ENCODE measurements around the gene TCAF1. TPM values are rescaled to one million over a fixed set of nuclear protein-coding genes. Genes with fewer than 3 reads are reported as not detected.
"Not testable (repeated sequence)": the region's sequence is repeated elsewhere in the genome, so short reads cannot be mapped to it uniquely, and the experiment has no call there.

TCAF1 gene
- total RNA-seq, 1 donor from 2014 or later, result 268 TPM

DNA sequence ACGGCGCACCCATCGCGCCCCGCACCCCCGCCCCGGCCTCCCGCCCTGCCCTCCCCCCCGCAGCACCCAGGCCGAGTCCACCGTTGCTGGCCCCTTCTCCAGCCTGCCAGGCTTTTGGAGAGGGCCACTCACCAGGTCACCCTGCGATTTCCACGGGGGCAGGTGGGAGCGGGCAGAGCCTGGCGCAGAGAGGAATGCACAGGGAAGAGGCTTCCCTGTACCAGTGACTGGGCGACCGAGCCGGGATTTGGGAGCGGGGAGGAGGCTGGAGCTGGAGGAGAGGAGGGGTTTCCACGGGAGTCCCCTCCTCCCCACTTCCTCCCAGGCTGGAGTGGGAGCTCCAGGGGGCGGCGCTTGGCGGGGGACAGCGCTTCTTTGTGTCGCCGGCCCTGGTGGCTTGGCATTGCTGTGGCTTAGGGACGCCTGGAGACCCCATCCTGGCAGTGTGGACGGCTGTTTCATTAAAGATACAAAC is 19.3 kb downstream of the TCAF1 start:
- Mint-ChIP-seq H3K4me3 (ENCODE audit: unreplicated experiment) (peak overlapping the region; percentile 98), H3K27me3 (ENCODE audit: unreplicated experiment) (peaks cover 19% of the 10 kb centered on the region), H3K36me3 (ENCODE audit: unreplicated experiment) (peaks cover 6% of the 10 kb centered on the region), H3K27ac (ENCODE audit: unreplicated experiment) (peak overlapping the region; percentile 96), H3K4me1 (ENCODE audit: low read depth, unreplicated experiment) (peaks cover 44% of the 10 kb centered on the region), H3K9me3 (ENCODE audit: unreplicated experiment) (peaks cover 15% of the 10 kb centered on the region)
- DNase-seq, result peak; percentile 90
- TF ChIP-seq, protein P1, sequence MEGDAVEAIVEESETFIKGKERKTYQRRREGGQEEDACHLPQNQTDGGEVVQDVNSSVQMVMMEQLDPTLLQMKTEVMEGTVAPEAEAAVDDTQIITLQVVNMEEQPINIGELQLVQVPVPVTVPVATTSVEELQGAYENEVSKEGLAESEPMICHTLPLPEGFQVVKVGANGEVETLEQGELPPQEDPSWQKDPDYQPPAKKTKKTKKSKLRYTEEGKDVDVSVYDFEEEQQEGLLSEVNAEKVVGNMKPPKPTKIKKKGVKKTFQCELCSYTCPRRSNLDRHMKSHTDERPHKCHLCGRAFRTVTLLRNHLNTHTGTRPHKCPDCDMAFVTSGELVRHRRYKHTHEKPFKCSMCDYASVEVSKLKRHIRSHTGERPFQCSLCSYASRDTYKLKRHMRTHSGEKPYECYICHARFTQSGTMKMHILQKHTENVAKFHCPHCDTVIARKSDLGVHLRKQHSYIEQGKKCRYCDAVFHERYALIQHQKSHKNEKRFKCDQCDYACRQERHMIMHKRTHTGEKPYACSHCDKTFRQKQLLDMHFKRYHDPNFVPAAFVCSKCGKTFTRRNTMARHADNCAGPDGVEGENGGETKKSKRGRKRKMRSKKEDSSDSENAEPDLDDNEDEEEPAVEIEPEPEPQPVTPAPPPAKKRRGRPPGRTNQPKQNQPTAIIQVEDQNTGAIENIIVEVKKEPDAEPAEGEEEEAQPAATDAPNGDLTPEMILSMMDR (IDR thresholded peaks at IDR 0.05; ENCODE audit: partially characterized antibody, unreplicated experiment), result no peak

DNA sequence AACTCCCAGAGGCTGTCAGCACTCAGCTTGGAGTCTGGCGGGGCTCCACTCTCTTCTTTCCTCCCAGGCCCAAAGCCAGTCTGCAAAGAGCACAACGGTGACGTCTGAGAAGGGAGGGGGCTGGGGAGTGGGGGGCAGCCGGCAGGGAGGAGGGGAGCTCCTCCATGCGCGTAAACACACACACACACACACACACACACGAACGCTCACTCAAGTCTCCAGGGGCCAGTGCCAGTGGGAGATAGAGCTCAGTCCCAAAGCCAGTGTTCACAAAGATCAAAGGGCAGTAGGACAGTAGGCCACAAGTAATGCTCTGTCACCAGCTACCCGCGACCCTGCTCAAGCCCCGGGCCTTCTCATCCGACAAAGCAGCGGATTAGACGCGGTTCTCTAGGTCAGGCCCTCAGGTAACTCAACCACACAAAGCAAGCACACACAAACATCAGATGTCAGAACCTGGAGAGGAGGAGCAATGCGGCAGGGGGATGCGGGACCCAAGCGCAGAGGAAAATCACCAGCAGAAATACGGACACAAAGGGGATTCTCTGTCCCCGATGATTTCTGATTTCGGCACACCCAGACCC is 19.9 kb downstream of the TCAF1 start:
- Mint-ChIP-seq H3K4me3 (ENCODE audit: unreplicated experiment) (peak overlapping the region; percentile 98), H3K4me1 (ENCODE audit: low read depth, unreplicated experiment) (peaks cover 48% of the 10 kb centered on the region), H3K9me3 (ENCODE audit: unreplicated experiment) (peaks cover 15% of the 10 kb centered on the region), H3K36me3 (ENCODE audit: unreplicated experiment) (peaks cover 7% of the 10 kb centered on the region), H3K27me3 (ENCODE audit: unreplicated experiment) (peaks cover 19% of the 10 kb centered on the region), H3K27ac (ENCODE audit: unreplicated experiment) (peak overlapping the region; percentile 100)
- TF ChIP-seq, protein P1 (IDR thresholded peaks at IDR 0.05; ENCODE audit: partially characterized antibody, unreplicated experiment), result no peak
- peak; percentile 88 for DNase-seq

DNA sequence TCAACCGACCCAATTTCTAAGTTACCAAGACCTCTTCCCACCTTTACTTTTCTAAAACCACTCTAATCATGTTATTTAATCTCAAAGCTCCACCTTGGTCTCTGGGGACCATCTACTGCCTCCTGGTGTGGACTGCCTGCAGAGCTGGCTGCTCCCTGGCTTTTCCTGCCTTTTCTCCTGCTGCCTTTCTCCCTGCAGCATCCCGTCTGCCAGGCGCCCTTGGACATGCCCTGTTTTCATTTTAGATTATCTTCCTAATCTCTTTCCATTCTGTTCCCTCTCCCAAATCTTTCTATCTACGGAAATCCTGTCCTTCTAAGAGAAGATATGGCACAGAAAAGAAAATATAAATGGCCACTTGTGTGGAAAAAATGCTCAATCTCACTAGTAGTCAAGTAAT is 23.1 kb downstream of the TCAF1 start:
- DNase-seq, result no peak
- H3K27me3 Mint-ChIP-seq (ENCODE audit: unreplicated experiment), result peaks cover 20% of the 10 kb centered on the region
- peaks cover 49% of the 10 kb centered on the region for H3K4me1 Mint-ChIP-seq (ENCODE audit: low read depth, unreplicated experiment)

DNA sequence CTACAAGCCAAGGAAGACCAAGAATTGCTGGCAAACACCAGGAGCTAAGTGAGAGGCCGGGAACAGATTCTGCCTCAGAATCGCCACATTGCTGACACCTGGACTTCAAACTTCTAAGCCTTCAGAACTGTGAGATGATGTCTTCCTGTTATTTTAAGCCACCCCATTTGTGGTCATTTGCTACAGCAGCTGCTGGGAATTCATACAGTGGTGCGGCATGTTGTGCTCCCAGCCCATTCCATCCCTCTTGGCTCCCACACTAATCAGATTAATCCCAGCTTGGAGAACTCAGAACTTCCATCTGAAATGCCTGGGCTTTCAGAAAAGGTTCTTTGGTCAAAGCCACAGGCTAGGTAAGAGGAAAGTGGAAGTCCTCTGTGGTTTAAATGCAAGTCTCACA is 24.9 kb downstream of the TCAF1 start:
- Mint-ChIP-seq H3K4me1 (ENCODE audit: low read depth, unreplicated experiment) (peaks cover 45% of the 10 kb centered on the region), H3K36me3 (ENCODE audit: unreplicated experiment) (peaks cover 22% of the 10 kb centered on the region), H3K27ac (ENCODE audit: unreplicated experiment) (no peak overlapping the region), H3K27me3 (ENCODE audit: unreplicated experiment) (peaks cover 14% of the 10 kb centered on the region), H3K4me3 (ENCODE audit: unreplicated experiment) (peak overlapping the region; percentile 1), H3K9me3 (ENCODE audit: unreplicated experiment) (peaks cover 6% of the 10 kb centered on the region)
- no peak for DNase-seq
- TF ChIP-seq, protein P1 (IDR thresholded peaks at IDR 0.05; ENCODE audit: partially characterized antibody, unreplicated experiment), result no peak

More for the DNA sequence above, 23.1 kb downstream of the TCAF1 start:
- H3K36me3 Mint-ChIP-seq (ENCODE audit: unreplicated experiment), result peaks cover 22% of the 10 kb centered on the region
- H3K9me3 Mint-ChIP-seq (ENCODE audit: unreplicated experiment), result peaks cover 11% of the 10 kb centered on the region
- peak overlapping the region; percentile 75 for H3K27ac Mint-ChIP-seq (ENCODE audit: unreplicated experiment)
- TF ChIP-seq, protein P1 (IDR thresholded peaks at IDR 0.05; ENCODE audit: partially characterized antibody, unreplicated experiment), result no peak
- H3K4me3 Mint-ChIP-seq (ENCODE audit: unreplicated experiment), result peak overlapping the region; percentile 98

DNA sequence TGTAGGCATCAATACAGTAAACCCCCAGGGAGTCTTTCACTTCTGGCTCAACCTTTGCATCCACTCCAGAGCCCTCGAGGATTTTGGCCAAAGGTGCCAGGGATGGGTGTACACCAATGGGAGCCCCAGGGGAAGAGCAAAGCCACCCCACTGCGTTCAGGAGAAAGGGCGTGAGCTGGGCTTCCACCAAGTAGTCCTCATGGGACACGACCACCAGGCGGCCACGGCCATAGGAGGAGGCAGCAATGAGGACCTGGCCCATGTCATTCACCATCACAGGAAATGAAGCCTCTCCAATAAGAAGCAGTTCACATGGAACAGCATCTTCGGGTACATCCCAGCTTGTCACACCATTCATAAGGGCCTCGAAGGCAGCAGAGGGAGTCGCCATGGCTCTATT is 25.8 kb downstream of the TCAF1 start:
- Mint-ChIP-seq H3K4me3 (ENCODE audit: unreplicated experiment) (no peak overlapping the region), H3K4me1 (ENCODE audit: low read depth, unreplicated experiment) (peaks cover 38% of the 10 kb centered on the region), H3K36me3 (ENCODE audit: unreplicated experiment) (peaks cover 22% of the 10 kb centered on the region), H3K27me3 (ENCODE audit: unreplicated experiment) (peaks cover 10% of the 10 kb centered on the region), H3K9me3 (ENCODE audit: unreplicated experiment) (peaks cover 2% of the 10 kb centered on the region), H3K27ac (ENCODE audit: unreplicated experiment) (no peak overlapping the region)
- no peak for DNase-seq
- TF ChIP-seq, protein P1 (IDR thresholded peaks at IDR 0.05; ENCODE audit: partially characterized antibody, unreplicated experiment), result no peak

DNA sequence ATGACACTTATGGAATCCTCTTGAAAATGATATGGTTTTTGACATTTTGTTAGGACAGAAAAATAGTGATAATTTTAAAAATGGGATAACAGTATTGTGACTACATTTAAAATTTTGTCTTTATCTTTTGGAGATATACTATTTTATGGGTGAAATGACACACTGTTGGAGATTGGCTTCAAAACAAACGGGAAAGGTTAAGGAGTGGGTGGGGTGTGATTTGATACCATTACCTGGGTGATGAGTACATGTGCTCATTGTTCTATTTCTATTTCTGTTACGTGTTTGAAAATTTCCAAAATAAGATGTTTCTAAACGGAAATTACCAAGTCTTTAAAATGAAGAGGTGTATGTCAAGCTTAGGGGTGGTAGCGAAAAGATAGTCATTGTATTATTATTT is 28.7 kb downstream of the TCAF1 start:
- not testable (repeated sequence) for DNase-seq; H3K27ac Mint-ChIP-seq (ENCODE audit: unreplicated experiment); H3K9me3 Mint-ChIP-seq (ENCODE audit: unreplicated experiment); H3K27me3 Mint-ChIP-seq (ENCODE audit: unreplicated experiment); H3K4me3 Mint-ChIP-seq (ENCODE audit: unreplicated experiment)
- Mint-ChIP-seq H3K4me1 (ENCODE audit: low read depth, unreplicated experiment) (peaks cover 13% of the 10 kb centered on the region), H3K36me3 (ENCODE audit: unreplicated experiment) (peaks cover 16% of the 10 kb centered on the region)

DNA sequence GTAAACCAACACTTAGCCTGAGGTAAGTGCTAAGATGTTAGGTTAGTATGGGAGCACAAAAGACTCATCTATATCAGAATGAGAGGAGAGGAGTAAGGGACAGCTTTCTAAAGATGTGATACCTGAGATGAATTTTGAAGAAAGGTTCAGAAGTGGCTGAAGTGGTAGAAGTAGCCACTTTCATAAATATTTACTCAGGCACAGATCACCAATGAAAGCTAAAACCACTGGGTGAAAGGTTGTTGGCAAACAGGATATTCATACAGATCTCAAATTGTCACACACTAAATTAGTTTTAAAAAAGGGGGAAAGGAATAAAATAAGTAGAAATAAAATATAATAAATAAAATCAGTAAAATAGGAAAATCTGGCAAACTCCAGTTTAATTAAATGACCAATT is 30.4 kb downstream of the TCAF1 start:
- H3K36me3 Mint-ChIP-seq (ENCODE audit: unreplicated experiment); H3K9me3 Mint-ChIP-seq (ENCODE audit: unreplicated experiment); H3K27ac Mint-ChIP-seq (ENCODE audit: unreplicated experiment); DNase-seq; H3K27me3 Mint-ChIP-seq (ENCODE audit: unreplicated experiment); H3K4me1 Mint-ChIP-seq (ENCODE audit: low read depth, unreplicated experiment); H3K4me3 Mint-ChIP-seq (ENCODE audit: unreplicated experiment): not testable (repeated sequence)

DNA sequence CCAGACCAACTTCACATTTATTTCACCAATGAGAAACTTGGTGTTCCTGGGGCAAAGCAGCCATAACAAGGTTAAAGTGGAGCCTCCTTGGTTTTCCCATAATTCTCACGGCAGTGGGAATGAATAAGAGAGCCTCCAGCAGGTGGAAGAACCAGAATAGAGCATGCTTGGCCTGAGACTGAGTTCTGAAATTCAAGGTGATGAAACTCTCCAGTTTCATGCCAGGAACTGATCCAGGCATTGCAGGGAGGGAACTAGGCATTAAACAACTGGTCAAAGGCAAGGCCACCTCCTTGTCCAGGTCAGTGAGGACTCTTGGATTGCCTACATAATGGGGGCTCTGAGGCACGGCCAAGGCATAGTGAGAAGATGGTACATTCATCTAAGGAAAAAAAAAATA is 44.0 kb downstream of the TCAF1 start:
- H3K27me3 Mint-ChIP-seq (ENCODE audit: unreplicated experiment); H3K27ac Mint-ChIP-seq (ENCODE audit: unreplicated experiment); H3K4me1 Mint-ChIP-seq (ENCODE audit: low read depth, unreplicated experiment); H3K9me3 Mint-ChIP-seq (ENCODE audit: unreplicated experiment); H3K36me3 Mint-ChIP-seq (ENCODE audit: unreplicated experiment); H3K4me3 Mint-ChIP-seq (ENCODE audit: unreplicated experiment); DNase-seq: not testable (repeated sequence)
